AG09319 (cell line): Measurements from ENCODE around the gene PARD6B.
"Not testable (repeated sequence)": the region's sequence is repeated elsewhere in the genome, so short reads cannot be mapped to it uniquely, and the experiment has no call there.

ENCODE experiments used
- DNase-seq: peaks from one replicate; pipeline ENCODE4 v3.0.0-alpha.2; 2010; ENCODE audit warnings: low read depth; ENCODE audit errors: extremely low read depth
- TF ChIP-seq, protein P1 (sequence below): IDR thresholded peaks from 2 replicates; pipeline ENCODE4 v1.5.1; 2011; ENCODE audit warnings: low read depth, mild to moderate bottlenecking, inconsistent platforms, low read length, moderate library complexity

The PARD6B gene

GRCh38 chr20:50708845-50709635 lies 22.3 kb upstream of the PARD6B start:
- TF ChIP-seq, protein P1, sequence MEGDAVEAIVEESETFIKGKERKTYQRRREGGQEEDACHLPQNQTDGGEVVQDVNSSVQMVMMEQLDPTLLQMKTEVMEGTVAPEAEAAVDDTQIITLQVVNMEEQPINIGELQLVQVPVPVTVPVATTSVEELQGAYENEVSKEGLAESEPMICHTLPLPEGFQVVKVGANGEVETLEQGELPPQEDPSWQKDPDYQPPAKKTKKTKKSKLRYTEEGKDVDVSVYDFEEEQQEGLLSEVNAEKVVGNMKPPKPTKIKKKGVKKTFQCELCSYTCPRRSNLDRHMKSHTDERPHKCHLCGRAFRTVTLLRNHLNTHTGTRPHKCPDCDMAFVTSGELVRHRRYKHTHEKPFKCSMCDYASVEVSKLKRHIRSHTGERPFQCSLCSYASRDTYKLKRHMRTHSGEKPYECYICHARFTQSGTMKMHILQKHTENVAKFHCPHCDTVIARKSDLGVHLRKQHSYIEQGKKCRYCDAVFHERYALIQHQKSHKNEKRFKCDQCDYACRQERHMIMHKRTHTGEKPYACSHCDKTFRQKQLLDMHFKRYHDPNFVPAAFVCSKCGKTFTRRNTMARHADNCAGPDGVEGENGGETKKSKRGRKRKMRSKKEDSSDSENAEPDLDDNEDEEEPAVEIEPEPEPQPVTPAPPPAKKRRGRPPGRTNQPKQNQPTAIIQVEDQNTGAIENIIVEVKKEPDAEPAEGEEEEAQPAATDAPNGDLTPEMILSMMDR: no peak
- no peak for DNase-seq

DNA sequence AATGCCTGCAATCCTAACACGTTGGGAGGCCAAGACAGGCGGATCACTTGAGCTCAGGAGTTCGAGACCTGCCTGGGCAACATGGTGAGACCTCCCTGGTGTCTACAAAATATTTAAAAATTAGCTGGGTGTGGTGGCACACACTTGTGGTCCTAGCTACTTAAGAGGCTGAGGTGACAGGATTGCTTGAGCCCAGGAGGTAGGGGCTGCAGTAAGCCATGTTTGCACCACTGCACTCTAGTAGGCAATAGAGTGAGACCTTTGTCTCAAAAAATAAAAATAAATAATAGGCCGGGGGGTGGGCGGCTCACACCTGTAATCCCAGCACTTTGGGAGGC lies 21.8 kb upstream of the PARD6B start:
- TF ChIP-seq, protein P1: no peak
- no peak for DNase-seq

- TF ChIP-seq, protein P1: no peak
- no peak for DNase-seq
Observed at GRCh38 chr20:50710492-50711063, 20.8 kb upstream of the PARD6B start.

- TF ChIP-seq, protein P1: no peak
- DNase-seq: no peak
Observed at GRCh38 chr20:50711113-50711825, 20.1 kb upstream of the PARD6B start.

GRCh38 chr20:50712771-50713656 lies 18.4 kb upstream of the PARD6B start:
- DNase-seq: no peak
- TF ChIP-seq, protein P1: no peak

DNA sequence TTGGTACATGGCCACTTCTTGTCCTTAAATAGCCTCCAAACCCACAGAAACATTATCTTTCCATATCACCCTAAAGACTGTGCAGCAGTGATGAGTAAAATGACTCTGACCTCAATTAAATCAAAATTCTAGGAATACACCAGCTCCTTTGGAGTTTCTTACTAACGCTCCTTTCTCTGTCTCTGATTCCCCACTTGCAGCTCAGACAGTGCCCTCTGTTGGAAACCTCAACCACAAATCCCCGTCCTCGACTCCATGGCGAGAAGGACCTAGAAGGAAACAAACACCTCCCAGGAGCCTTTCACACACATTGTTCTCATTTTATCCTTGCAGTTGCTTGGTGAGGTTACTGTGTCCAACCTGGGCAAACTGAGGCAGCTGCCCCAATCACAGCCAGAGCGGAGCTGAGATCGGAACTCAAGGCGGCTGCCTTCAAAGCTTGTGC lies 17.7 kb upstream of the PARD6B start:
- no peak for DNase-seq
- TF ChIP-seq, protein P1: peak; percentile 69

- DNase-seq: not testable (repeated sequence)
Observed at GRCh38 chr20:50714426-50714825, 17.0 kb upstream of the PARD6B start.
